Dendritic cell treated with granulocyte-macrophage colony-stimulating factor and Interleukin-4, amounts not matched to agents 40 ng/mL and 50 ng/mL, for 4 days (primary cell): ENCODE measurements around the gene CDK5.

Experiments
- H3K27ac Mint-ChIP-seq: one replicate; pipeline ENCODE4 v1.8.0; 2022; ENCODE audit warnings: mild to moderate bottlenecking, mixed read lengths
- H3K27me3 Mint-ChIP-seq: one replicate; pipeline ENCODE4 v1.8.0; 2022; ENCODE audit warnings: mild to moderate bottlenecking, mixed read lengths
- H3K36me3 Mint-ChIP-seq: one replicate; pipeline ENCODE4 v1.8.0; 2022; ENCODE audit warnings: low read depth, mixed read lengths
- H3K4me1 Mint-ChIP-seq: one replicate; pipeline ENCODE4 v1.8.0; 2022; ENCODE audit warnings: low read depth, mixed read lengths
- H3K4me3 Mint-ChIP-seq: one replicate; pipeline ENCODE4 v1.8.0; 2022; ENCODE audit warnings: mild to moderate bottlenecking, moderate library complexity, mixed read lengths
- H3K9me3 Mint-ChIP-seq: one replicate; pipeline ENCODE4 v1.8.0; 2022; ENCODE audit warnings: mixed read lengths
- intact Hi-C: fragments of 100-400 bp; cut with micrococcal nuclease; formaldehyde crosslinking; loops from one replicate; pipeline ENCODE4 v1.15.0; 2022

CDK5 gene

GRCh38 chr7:151057506-151057988 lies at the start of gene CDK5:
Gene CDK5 (minus strand): TSS chr7:151057897. CDS start chr7:151057848, 49 bp downstream.
- no peaks in the 10 kb centered on the region for H3K27me3 Mint-ChIP-seq
- peaks cover 66% of the 10 kb centered on the region for H3K36me3 Mint-ChIP-seq
- peaks cover 75% of the 10 kb centered on the region for H3K4me1 Mint-ChIP-seq
- peak within 1 kb of the TSS; percentile 92 for H3K27ac Mint-ChIP-seq
- H3K9me3 Mint-ChIP-seq, result no peaks in the 10 kb centered on the region
- H3K4me3 Mint-ChIP-seq, result peak within 1 kb of the TSS; percentile 91
- intact Hi-C loops, result loop anchor here (10.0 kb wide), 1 partner anchor 57 kb away; no protein-coding TSS in a partner anchor

- H3K27ac Mint-ChIP-seq, result peak overlapping the region; percentile 2
- H3K36me3 Mint-ChIP-seq, result peaks cover 64% of the 10 kb centered on the region
- no peaks in the 10 kb centered on the region for H3K9me3 Mint-ChIP-seq
- H3K27me3 Mint-ChIP-seq, result no peaks in the 10 kb centered on the region
- intact Hi-C loops, result no loop called here
- no peak overlapping the region for H3K4me3 Mint-ChIP-seq
- H3K4me1 Mint-ChIP-seq, result peaks cover 46% of the 10 kb centered on the region
Observed at GRCh38 chr7:151104411-151105235, 46.9 kb upstream of the CDK5 start.

GRCh38 chr7:151103973-151104372 lies 46.3 kb upstream of the CDK5 start:
- H3K27me3 Mint-ChIP-seq, result no peaks in the 10 kb centered on the region
- no peak overlapping the region for H3K4me3 Mint-ChIP-seq
- H3K36me3 Mint-ChIP-seq, result peaks cover 64% of the 10 kb centered on the region
- intact Hi-C loops, result no loop called here
- peaks cover 44% of the 10 kb centered on the region for H3K4me1 Mint-ChIP-seq
- no peak overlapping the region for H3K27ac Mint-ChIP-seq
- H3K9me3 Mint-ChIP-seq, result no peaks in the 10 kb centered on the region

GRCh38 chr7:151102991-151103390 lies 45.3 kb upstream of the CDK5 start:
- Mint-ChIP-seq H3K4me3 (no peak overlapping the region), H3K4me1 (peaks cover 47% of the 10 kb centered on the region), H3K27ac (no peak overlapping the region), H3K36me3 (peaks cover 61% of the 10 kb centered on the region), H3K27me3 (no peaks in the 10 kb centered on the region), H3K9me3 (no peaks in the 10 kb centered on the region)
- intact Hi-C loops, result no loop called here

- Mint-ChIP-seq H3K9me3 (no peaks in the 10 kb centered on the region), H3K4me3 (no peak overlapping the region), H3K27ac (peak overlapping the region; percentile 32)
Observed at GRCh38 chr7:151101621-151102396, 44.1 kb upstream of the CDK5 start.

GRCh38 chr7:151100921-151101320 lies 43.2 kb upstream of the CDK5 start:
- H3K4me3 Mint-ChIP-seq, result no peak overlapping the region
- H3K4me1 Mint-ChIP-seq, result peaks cover 67% of the 10 kb centered on the region
- no peaks in the 10 kb centered on the region for H3K9me3 Mint-ChIP-seq
- intact Hi-C loops, result no loop called here
- H3K27ac Mint-ChIP-seq, result no peak overlapping the region
- H3K27me3 Mint-ChIP-seq, result no peaks in the 10 kb centered on the region
- H3K36me3 Mint-ChIP-seq, result peaks cover 72% of the 10 kb centered on the region

More at GRCh38 chr7:151101621-151102396, 44.1 kb upstream of the CDK5 start:
- Mint-ChIP-seq H3K27me3 (no peaks in the 10 kb centered on the region), H3K36me3 (peaks cover 71% of the 10 kb centered on the region), H3K4me1 (peaks cover 58% of the 10 kb centered on the region)
- intact Hi-C loops, result no loop called here

- no peak overlapping the region for H3K4me3 Mint-ChIP-seq
- H3K27ac Mint-ChIP-seq, result no peak overlapping the region
- H3K36me3 Mint-ChIP-seq, result peaks cover 71% of the 10 kb centered on the region
- peaks cover 76% of the 10 kb centered on the region for H3K4me1 Mint-ChIP-seq
- H3K27me3 Mint-ChIP-seq, result no peaks in the 10 kb centered on the region
- intact Hi-C loops, result no loop called here
- no peaks in the 10 kb centered on the region for H3K9me3 Mint-ChIP-seq
Observed at GRCh38 chr7:151099486-151100211, 42.0 kb upstream of the CDK5 start.

- intact Hi-C loops, result no loop called here
- H3K36me3 Mint-ChIP-seq, result peaks cover 75% of the 10 kb centered on the region
- no peaks in the 10 kb centered on the region for H3K27me3 Mint-ChIP-seq
- H3K4me3 Mint-ChIP-seq, result no peak overlapping the region
- peaks cover 79% of the 10 kb centered on the region for H3K4me1 Mint-ChIP-seq
- H3K9me3 Mint-ChIP-seq, result no peaks in the 10 kb centered on the region
- H3K27ac Mint-ChIP-seq, result no peak overlapping the region
Observed at GRCh38 chr7:151095828-151096475, 38.3 kb upstream of the CDK5 start.

- H3K9me3 Mint-ChIP-seq, result no peaks in the 10 kb centered on the region
- H3K27me3 Mint-ChIP-seq, result no peaks in the 10 kb centered on the region
- peaks cover 78% of the 10 kb centered on the region for H3K36me3 Mint-ChIP-seq
- H3K4me1 Mint-ChIP-seq, result peaks cover 83% of the 10 kb centered on the region
- H3K27ac Mint-ChIP-seq, result peak overlapping the region; percentile 10
- intact Hi-C loops, result no loop called here
- H3K4me3 Mint-ChIP-seq, result no peak overlapping the region
Observed at GRCh38 chr7:151095123-151095797, 37.6 kb upstream of the CDK5 start.

GRCh38 chr7:151094675-151095074 lies 37.0 kb upstream of the CDK5 start:
- intact Hi-C loops, result no loop called here
- H3K4me3 Mint-ChIP-seq, result no peak overlapping the region
- H3K27ac Mint-ChIP-seq, result peak overlapping the region; percentile 10
- peaks cover 84% of the 10 kb centered on the region for H3K36me3 Mint-ChIP-seq
- peaks cover 85% of the 10 kb centered on the region for H3K4me1 Mint-ChIP-seq
- no peaks in the 10 kb centered on the region for H3K27me3 Mint-ChIP-seq
- no peaks in the 10 kb centered on the region for H3K9me3 Mint-ChIP-seq

- peaks cover 90% of the 10 kb centered on the region for H3K4me1 Mint-ChIP-seq
- peaks cover 93% of the 10 kb centered on the region for H3K36me3 Mint-ChIP-seq
- no peak overlapping the region for H3K4me3 Mint-ChIP-seq
- no peaks in the 10 kb centered on the region for H3K9me3 Mint-ChIP-seq
- intact Hi-C loops, result no loop called here
- no peaks in the 10 kb centered on the region for H3K27me3 Mint-ChIP-seq
- H3K27ac Mint-ChIP-seq, result no peak overlapping the region
Observed at GRCh38 chr7:151093748-151094147, 36.1 kb upstream of the CDK5 start.

- H3K36me3 Mint-ChIP-seq, result peaks cover 94% of the 10 kb centered on the region
- intact Hi-C loops, result no loop called here
- H3K9me3 Mint-ChIP-seq, result no peaks in the 10 kb centered on the region
- peak overlapping the region; percentile 96 for H3K27ac Mint-ChIP-seq
- H3K4me3 Mint-ChIP-seq, result no peak overlapping the region
- no peaks in the 10 kb centered on the region for H3K27me3 Mint-ChIP-seq
- peaks cover 86% of the 10 kb centered on the region for H3K4me1 Mint-ChIP-seq
Observed at GRCh38 chr7:151091988-151092387, 34.3 kb upstream of the CDK5 start.

GRCh38 chr7:151091431-151091830 lies 33.7 kb upstream of the CDK5 start:
- Mint-ChIP-seq H3K4me3 (peak overlapping the region; percentile 20), H3K9me3 (no peaks in the 10 kb centered on the region), H3K27me3 (no peaks in the 10 kb centered on the region), H3K36me3 (peaks cover 91% of the 10 kb centered on the region), H3K4me1 (peaks cover 81% of the 10 kb centered on the region), H3K27ac (peak overlapping the region; percentile 96)
- intact Hi-C loops, result no loop called here
